Left lobe of liver (tissue), 2 donors: Measurements from ENCODE around the gene PRKCD. TPM values are rescaled to one million over a fixed set of nuclear protein-coding genes. Genes with fewer than 3 reads are reported as not detected.
A peak's percentile ranks its signal among the peaks of the same experiment; 100 is the strongest.

Source experiments
- ATAC-seq: fragments of 200-7000 bp; cut with Tn5 transposase; one replicate; pipeline ENCODE4 v1.9.1; 2020; ENCODE audit warnings: mild to moderate bottlenecking, moderate library complexity
- DNase-seq: peaks from one replicate; pipeline ENCODE4 v3.0.0-alpha.2; 2020; ENCODE audit warnings: low spot score
- total RNA-seq: library from RNA; stranded (reverse); gene quantifications from one replicate; pipeline ENCODE4 v1.2.1, GENCODE V29; 2021
- donor health status: DM: no; HTN: no; CAD: no; lungs with moderate emphysema.
- donor health status: DM: no; HTN: yes; CAD: no.

Gene PRKCD
- total RNA-seq, 1 donor from 2014 or later: 4.6 TPM

GRCh38 chr3:53229171-53229570, 68.2 kb downstream of the PRKCD start:
- no peak for DNase-seq
- no peak for ATAC-seq

DNA sequence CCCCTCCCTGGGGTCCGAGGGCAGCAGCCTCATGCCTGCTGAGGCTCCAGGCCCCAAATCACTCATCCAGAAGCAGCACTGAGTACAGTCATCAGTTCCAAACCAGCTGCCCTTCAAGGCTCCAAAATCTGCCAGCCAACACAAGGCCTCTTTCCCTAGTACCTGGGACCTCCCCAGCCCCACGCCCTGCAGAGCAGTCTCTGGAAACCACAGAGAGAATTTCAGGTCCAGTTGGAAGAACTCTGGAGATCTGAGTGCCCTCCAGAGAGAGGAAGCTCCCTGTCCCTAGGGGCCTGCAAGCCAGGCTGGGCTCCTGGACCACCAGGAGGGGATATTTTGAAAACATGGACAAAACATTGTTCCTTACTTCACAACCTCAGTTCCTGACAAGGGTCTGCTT, 68.6 kb downstream of the PRKCD start:
- ATAC-seq (no peak), DNase-seq (no peak)

DNA sequence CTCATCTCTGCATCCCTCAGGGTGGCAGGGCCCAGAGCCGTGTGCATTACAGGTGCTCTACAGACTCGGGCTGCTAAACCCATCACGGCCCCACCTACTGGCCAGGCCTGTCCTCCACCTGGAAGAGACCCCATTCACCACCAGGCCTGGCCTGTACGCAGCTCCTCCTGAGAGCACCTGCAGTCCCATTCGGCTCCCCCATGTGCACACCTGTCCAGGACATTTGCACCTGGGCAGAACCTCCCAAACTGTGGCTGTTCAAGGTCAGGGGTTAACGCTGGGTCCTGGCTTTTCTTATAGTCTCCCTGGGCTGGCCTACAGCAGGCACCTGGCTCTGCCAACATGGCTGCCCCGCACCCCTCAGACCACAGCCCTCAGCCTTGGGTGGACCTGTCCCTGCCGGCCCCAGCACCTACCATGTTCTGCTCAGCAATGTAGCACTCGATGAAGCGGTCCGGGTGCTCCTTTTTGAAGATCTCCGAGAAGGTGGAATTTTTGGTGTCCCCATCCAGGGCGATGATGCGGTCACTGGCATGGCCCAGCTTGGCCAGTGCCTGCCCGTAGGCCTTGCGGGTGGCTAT, 69.1 kb downstream of the PRKCD start:
- DNase-seq: no peak

DNA sequence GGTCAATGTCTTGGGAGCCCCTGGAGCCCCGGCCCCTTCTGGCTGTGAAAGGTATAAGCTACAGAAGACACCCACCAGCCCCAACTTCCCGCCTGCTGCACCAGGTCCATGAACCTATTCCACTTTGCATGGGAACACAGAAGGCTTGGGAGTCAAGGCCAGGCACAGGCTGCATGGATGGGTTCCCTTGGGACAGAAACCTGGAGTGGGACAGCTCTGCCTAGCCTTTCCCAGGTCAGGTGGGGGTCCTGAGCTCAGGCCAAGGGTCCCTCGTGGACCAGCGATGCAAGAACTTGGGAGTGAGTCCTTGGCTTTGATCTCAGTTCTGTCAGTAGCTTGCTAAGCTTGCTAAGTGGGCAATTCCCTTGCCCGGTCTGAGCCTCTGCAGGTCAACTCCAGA, 69.8 kb downstream of the PRKCD start:
- ATAC-seq (no peak), DNase-seq (no peak)

More for the DNA sequence above, 69.1 kb downstream of the PRKCD start:
- ATAC-seq: no peak

GRCh38 chr3:53231532-53232511, 70.8 kb downstream of the PRKCD start:
- DNase-seq (no peak), ATAC-seq (no peak)

GRCh38 chr3:53232641-53233377, 71.8 kb downstream of the PRKCD start:
- DNase-seq (no peak), ATAC-seq (no peak)

- ATAC-seq (no peak), DNase-seq (no peak)
These were observed 73.3 kb downstream of the PRKCD start for GRCh38 chr3:53234130-53234840.

- no peak for DNase-seq
- no peak for ATAC-seq
These were observed 73.8 kb downstream of the PRKCD start for GRCh38 chr3:53234841-53235232.

DNA sequence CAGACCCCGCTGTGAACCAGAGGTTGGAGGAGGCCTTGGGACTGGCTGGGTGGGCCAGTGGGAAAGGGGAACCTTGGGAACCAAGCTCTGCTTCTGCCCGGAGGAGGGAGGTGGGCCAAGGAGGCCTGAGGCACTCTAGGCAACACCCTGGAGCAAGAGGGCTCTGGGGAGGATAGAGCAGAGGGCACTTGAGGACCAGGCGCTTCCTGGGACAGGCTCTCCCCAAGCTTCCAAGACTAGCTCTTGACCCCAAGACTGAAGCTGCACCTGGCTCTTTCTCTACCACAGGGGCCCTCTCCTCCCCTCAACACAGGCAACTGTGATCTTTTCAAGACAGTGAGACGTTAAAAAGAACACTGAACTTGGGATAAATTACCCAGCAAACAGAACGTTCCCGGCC, 74.5 kb downstream of the PRKCD start:
- ATAC-seq: no peak
- no peak for DNase-seq

DNA sequence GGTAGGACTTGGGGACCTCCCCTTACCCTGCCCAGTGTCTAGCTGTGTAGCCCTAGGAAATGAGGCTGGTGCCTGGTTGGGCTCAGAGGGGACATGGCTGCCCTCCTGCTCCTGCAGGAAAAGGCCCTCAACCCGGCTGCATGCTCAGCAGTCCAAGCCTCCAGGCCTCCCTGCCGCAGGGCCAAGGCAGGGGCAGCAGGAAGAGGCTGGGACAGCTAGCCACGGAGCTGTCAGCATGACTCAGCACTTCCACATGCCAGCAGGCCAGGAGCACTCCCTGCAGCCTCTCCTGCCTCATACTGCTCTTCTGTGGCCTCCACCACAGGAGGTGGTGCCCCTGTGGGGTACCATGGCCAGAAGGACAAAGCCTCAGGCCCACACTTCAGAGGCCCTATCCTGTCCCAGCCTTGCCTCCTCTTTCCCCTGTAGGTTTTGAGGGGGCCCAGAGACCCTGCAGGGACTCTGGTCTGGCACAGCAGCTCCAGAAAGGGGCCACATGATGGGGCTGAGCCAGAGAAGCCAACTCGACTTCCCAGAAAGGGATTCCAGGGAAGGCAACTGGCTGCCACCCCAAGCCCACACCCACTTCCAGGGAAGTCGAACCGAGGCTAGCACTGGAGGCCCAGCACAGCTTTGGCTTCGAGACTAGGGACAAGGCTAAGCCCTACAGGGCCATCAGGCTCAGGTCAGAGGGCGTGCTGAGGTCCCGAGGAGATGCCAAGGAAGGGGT, 75.3 kb downstream of the PRKCD start:
- ATAC-seq (peak; percentile 82), DNase-seq (peak; percentile 84)

- DNase-seq (peak; percentile 72), ATAC-seq (peak; percentile 69)
These were observed 77.2 kb downstream of the PRKCD start for GRCh38 chr3:53238051-53238850.

DNA sequence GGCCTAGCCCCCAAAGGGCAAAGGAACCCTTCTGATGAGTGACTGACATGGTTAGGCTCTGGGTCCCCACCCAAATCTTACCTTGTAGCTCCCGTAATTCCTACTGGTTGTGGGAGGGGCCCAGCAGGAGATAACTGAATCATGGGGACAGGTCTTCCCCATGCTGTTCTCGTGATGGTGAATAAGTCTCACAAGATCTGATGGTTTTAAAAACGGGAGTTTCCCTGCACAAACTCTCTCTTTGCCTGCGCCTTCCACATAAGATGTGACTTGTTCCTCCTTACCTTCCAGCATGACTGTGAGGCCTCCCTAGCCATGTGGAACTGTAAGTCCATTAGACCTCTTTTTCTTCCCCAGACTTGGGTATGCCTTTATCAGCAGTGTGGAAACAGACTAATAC, 77.9 kb downstream of the PRKCD start:
- ATAC-seq (no peak), DNase-seq (no peak)

DNA sequence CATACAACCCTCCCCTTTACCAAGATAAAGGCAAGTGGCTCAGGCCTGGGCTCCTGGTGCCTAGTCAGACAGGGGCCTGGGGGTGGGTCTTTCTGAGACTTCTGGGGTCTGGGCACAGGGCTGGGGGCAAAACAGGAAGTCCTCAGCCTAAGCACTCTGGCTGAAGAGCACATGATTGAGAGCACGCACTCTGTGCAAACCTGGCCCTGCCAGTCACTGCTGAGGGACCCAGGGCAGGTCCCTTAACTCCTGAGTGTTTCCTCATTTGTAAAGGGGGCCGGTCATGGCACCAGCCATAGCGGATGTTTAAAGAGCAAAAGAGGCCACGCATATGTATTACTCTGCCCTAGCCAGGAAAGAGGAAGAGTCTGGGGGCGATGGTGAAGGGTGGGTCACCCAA, 78.8 kb downstream of the PRKCD start:
- ATAC-seq: no peak
- DNase-seq: no peak

DNA sequence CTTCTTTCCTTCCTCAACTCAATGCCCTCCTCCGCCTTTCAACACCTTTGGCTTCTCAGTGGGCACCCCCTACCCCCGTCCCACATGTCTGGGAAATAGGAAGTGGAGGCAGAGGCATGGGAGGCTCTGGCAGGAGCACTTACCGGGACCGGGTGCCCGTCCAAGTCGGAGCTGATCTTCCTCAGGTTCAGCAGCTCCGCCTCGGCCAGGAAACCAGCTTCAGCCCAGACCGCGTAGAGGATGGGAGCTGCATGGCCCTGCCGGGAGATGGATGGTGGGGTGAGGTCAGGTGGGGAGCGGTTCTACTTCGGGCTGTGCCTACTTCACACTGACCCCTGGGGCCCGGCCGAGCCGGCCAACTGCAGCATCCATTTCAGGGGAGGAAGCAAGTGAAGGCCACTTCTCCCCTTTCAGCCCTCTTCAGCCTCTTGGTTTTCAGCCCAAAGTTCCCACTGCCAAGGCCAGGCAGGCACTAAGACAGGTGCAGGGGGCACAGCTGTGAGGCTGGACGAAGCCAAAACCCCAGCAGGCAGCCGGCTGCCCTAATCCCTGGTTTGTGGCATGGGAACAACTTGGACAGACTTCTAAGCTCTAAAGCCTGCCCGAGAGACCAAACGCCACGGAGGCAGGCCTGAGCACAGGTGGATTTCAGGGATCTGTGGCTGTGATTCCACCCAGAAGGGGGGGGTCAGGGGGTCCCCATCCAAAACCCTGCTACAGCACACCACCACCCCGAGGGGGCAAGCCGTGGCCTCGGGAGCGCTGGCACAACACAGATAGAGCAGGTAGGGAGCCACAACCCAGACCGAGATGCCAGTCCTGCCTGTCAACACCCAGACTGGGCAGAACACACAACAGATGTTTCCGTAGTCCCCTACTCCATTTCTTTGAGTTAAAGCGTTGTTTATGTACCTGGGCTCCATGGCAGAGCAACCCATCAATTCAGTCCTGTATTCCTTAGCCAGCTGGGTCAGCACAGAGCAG, 80.3 kb downstream of the PRKCD start:
- no peak for DNase-seq
- no peak for ATAC-seq

DNA sequence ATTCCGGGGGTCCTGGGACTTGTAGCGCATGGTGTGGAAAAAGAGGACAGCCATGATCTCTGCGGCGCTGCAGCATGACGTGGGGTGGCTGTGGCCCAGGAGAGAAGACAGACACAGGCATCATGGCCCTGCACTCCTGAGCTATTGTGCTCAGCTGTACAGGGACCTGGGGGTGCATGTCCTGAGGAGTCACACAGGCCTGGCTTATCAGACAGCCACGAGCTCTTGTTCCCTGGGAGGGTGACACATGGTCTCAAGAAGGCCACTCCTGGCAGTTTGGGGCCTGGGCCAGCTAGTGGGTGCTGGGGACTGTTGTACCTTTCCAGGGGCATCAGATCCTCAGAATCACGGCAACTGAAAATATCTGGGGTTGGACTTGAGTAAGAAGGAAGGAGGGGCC, 81.1 kb downstream of the PRKCD start:
- DNase-seq (no peak), ATAC-seq (no peak)
